HCT116 (cell line): ENCODE data around the gene CKM.

Experiments
- CEBPB ChIP-seq: IDR thresholded peaks from 2 replicates; pipeline ENCODE4 v1.6.1; 2012; ENCODE audit warnings: low read depth
- CTCF ChIP-seq, 3 experiments: fragments of 200-600 bp in 1 of 3; sonication (generic) in 1 of 3; IDR thresholded peaks in 2 of 3; conservative IDR thresholded peaks in 1 of 3; 2 replicates each; pipeline ENCODE4 v1.5.1; 2012 to 2017; ENCODE audit warnings: low read depth in 2 of 3, low read length in 2 of 3, antibody characterized with exemption in 1 of 3, borderline replicate concordance in 1 of 3, control low read depth in 1 of 3, mild to moderate bottlenecking in 1 of 3, mixed read lengths in 1 of 3, mixed run types in 1 of 3, moderate library complexity in 1 of 3; ENCODE audit not compliant: insufficient read depth in 1 of 3
- EZH2 ChIP-seq: fragments of 200-600 bp; sonication (generic); IDR thresholded peaks from 2 replicates; pipeline ENCODE4 v1.6.1; 2017; ENCODE audit warnings: antibody characterized with exemption, mixed run types
- JUND ChIP-seq: IDR thresholded peaks from 2 replicates; pipeline ENCODE4 v1.6.1; 2012
- POLR2A ChIP-seq: IDR thresholded peaks from 2 replicates; pipeline ENCODE4 v1.7.0; 2011; ENCODE audit warnings: borderline replicate concordance; ENCODE audit not compliant: insufficient read depth, insufficient read length; ENCODE audit errors: extremely low read depth
- POLR2AphosphoS5 ChIP-seq: IDR thresholded peaks from 2 replicates; pipeline ENCODE4 v1.6.1; 2011; ENCODE audit warnings: mild to moderate bottlenecking, low read depth, low read length, moderate library complexity
- RAD21 ChIP-seq: IDR thresholded peaks from 2 replicates; pipeline ENCODE4 v1.6.1; 2012; ENCODE audit warnings: low read depth, mild to moderate bottlenecking
- YY1 ChIP-seq: IDR thresholded peaks from 2 replicates; pipeline ENCODE4 v1.6.1; 2011; ENCODE audit warnings: low read length, low read depth, moderate library complexity, mild to moderate bottlenecking; ENCODE audit not compliant: insufficient replicate concordance; ENCODE audit errors: extremely low read depth
- TF ChIP-seq, protein P1 (sequence below): IDR thresholded peaks from 2 replicates; pipeline ENCODE4 v1.6.1; 2012; ENCODE audit warnings: low read depth

DNA sequence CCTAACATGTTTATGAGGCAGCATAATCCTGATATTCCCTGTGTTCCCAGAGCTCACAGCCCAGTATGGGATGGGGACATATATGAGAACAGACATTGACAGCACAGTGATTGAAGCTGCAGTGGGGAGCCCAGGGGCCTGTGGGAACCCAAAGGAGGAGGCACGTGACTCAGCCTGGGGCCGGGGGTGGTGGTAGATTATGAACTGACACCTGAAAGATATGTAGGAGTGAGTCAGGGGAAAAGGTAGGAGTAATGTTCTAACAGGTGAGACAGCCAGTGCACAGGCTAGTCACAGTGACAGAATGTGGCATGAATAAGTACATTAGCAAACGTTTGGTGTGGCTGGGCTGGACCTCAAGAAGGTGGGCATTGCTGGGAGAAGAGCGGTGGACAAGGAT lies 29.0 kb downstream of the CKM start:
- TF ChIP-seq, protein P1, sequence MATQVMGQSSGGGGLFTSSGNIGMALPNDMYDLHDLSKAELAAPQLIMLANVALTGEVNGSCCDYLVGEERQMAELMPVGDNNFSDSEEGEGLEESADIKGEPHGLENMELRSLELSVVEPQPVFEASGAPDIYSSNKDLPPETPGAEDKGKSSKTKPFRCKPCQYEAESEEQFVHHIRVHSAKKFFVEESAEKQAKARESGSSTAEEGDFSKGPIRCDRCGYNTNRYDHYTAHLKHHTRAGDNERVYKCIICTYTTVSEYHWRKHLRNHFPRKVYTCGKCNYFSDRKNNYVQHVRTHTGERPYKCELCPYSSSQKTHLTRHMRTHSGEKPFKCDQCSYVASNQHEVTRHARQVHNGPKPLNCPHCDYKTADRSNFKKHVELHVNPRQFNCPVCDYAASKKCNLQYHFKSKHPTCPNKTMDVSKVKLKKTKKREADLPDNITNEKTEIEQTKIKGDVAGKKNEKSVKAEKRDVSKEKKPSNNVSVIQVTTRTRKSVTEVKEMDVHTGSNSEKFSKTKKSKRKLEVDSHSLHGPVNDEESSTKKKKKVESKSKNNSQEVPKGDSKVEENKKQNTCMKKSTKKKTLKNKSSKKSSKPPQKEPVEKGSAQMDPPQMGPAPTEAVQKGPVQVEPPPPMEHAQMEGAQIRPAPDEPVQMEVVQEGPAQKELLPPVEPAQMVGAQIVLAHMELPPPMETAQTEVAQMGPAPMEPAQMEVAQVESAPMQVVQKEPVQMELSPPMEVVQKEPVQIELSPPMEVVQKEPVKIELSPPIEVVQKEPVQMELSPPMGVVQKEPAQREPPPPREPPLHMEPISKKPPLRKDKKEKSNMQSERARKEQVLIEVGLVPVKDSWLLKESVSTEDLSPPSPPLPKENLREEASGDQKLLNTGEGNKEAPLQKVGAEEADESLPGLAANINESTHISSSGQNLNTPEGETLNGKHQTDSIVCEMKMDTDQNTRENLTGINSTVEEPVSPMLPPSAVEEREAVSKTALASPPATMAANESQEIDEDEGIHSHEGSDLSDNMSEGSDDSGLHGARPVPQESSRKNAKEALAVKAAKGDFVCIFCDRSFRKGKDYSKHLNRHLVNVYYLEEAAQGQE, result no peak
- TF ChIP-seq YY1 (no peak), POLR2AphosphoS5 (no peak), CTCF (IDR thresholded peaks at IDR 0.05 in 2 of 3, conservative IDR thresholded peaks at IDR 0.05 in 1 of 3; ENCODE audit: borderline replicate concordance in 1 of 3, insufficient read depth in 1 of 3, low read depth in 2 of 3, low read length in 2 of 3) (no peak), RAD21 (no peak), EZH2 (no peak), CEBPB (no peak), JUND (no peak), POLR2A (no peak)
